ENCODE data around the gene CCDC91.

The CCDC91 gene

GRCh38 chr12:28591831-28592230 lies 401.6 kb downstream of the CCDC91 start:
- no peak for DNase-seq

Measured in fibroblast of skin of abdomen (primary cell).